HG03135 (cell line): ENCODE data around the gene FAM151A.

ENCODE experiments used
- ATAC-seq: cut with Tn5 transposase; IDR thresholded peaks from one replicate; pipeline ENCODE4 v1.9.1; 2021; ENCODE audit warnings: mild to moderate bottlenecking, moderate library complexity; ENCODE audit not compliant: unreplicated experiment

FAM151A gene

GRCh38 chr1:54581621-54582035, 41.7 kb downstream of the FAM151A start:
- ATAC-seq, result no peak

DNA sequence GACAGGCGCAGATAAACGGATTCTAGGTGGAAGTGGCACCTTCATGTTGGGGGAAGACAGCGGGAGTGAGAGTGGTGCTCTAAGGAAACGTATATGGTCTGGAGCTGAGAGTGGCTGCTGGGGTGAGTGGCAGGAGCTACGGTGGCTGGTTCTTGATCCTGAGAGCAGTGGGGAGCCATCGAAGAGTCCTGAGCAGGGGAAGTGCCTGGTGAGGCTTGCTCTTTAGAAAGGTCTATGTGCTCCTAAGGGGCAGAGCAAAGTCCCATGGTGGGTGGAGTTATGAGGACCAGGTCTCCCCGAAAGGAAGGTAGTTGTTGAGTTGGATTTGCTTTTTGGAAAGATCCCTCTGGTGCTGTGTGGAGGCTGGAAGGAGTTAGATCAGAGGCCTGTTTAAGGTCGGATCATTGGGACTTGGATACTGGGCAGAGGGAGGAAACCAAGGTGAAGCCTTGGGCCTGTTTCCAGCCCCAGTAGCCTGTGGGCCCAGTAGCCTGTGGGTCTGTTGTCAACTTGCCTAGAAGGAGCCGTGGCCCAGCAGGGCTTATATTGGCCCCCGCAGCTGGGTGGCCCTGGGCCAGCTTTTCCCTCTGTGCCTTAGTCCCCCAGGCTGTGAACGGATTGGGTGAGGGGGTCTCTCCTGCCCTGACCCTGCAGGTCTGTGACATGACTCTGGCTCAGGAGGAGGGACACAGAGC, 42.3 kb downstream of the FAM151A start:
- no peak for ATAC-seq

GRCh38 chr1:54579337-54579781, 44.0 kb downstream of the FAM151A start:
- ATAC-seq, result no peak

- no peak for ATAC-seq
Observed at GRCh38 chr1:54577612-54578011, 45.7 kb downstream of the FAM151A start.

- ATAC-seq, result no peak
Observed at GRCh38 chr1:54575605-54576290, 47.6 kb downstream of the FAM151A start.

- no peak for ATAC-seq
Observed at GRCh38 chr1:54575161-54575560, 48.2 kb downstream of the FAM151A start.

DNA sequence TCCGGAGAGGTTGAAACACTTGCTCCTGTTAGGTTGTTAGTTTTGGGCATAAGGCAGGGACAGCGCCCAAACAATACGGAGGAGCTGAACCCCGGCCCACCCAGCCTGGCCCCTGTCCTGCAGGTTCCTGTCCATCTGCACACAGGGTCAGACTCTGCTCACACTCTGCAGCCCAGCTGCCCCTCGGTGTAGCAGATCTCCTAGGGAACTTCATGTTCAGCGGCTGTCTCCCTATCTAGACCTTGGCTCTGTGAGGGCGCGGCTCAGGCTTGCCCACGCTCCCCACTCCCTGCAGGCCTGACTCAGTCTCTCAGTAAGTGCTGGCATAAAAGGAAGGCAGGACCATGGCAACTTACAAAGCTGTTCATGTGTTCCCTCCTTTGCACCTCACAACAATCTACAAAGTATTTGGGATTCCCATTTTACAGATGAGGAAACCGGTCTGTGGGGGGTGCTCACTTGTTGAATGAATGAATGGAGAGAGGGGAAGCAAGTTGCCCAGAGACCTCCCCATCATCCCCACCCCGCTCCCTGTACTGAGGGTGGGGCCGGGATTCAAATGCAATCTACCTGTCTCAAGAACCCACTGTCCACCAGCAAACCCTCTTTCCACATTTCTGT, 49.1 kb downstream of the FAM151A start:
- no peak for ATAC-seq

DNA sequence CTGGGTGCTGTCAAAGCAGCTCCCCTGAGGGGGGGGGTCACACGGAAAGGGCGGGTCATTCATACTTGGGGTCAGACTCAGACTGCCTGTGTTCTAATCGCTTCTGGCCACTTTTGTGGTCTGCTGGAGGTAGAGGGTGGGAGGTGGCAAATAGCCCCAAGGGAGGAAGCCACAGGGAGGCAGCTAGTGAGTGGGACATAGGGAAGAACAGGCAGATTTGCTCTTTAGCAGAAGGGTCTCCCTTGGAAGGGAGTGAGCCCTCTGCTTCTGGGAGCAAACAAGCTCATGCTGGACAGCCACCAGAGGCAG, 50.8 kb downstream of the FAM151A start:
- no peak for ATAC-seq

- ATAC-seq, result no peak
Observed at GRCh38 chr1:54571803-54572541, 51.4 kb downstream of the FAM151A start.

DNA sequence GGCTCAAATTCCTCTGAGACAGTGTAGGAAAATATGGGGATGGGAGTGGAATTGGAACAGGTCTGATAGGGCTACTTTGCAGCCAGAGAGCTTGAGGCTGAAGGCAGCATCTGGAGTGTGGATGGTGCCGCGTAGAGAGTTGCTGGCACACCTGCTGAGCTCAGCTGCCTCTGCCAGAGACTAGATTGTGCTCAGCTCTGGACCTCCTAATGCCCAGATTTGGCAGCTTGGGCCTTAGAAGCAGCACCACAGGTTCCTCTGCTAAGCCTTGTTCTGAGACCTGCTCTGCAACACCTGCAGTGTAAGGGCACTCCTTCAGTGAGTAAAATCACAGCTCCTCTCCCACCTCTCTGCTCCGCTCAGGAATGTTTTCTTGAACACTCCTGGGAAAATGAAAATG, 52.0 kb downstream of the FAM151A start:
- no peak for ATAC-seq

- ATAC-seq, result no peak
Observed at GRCh38 chr1:54570161-54570560, 53.2 kb downstream of the FAM151A start.

DNA sequence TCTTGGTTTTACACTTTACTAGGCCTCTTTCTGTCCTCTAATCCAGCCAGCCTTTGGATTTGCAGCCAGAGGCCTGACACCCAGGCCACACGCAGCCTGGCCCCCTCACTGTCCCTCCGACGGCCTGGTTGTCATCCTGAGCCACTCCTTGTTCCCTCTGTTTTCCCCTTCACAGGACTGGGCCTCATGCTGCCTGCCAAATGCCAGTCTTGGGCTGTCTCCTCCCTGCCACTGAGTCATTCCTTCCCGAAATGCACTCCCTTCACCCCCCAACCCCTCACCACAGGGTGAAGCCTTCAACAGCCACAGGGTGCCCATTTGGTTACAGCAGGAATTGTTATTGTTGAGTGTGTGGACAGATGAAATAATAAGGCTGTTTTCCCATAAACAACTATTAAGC, 54.0 kb downstream of the FAM151A start:
- ATAC-seq, result no peak

- ATAC-seq, result no peak
Observed at GRCh38 chr1:54567961-54568360, 55.4 kb downstream of the FAM151A start.

- no peak for ATAC-seq
Observed at GRCh38 chr1:54566438-54567141, 56.7 kb downstream of the FAM151A start.

DNA sequence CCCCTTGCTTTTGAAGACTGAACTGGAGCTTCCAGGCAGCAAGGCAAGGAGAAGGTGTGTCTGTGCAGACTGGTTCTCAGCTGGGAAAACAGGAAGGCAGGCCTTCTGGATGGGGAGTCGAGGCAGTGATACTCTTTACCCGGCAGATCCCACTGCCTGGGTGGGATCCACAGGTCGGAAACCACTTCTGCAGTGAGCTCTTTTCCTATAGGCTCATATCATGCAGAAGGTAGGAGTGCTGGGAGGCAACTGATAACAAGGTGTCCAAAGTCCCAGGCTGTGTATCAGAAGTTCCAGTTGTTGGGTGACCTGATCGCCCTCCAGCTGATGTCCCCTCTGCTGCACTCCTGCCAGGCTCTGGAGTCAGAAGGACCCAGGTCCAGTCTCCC, 58.2 kb downstream of the FAM151A start:
- ATAC-seq, result no peak

DNA sequence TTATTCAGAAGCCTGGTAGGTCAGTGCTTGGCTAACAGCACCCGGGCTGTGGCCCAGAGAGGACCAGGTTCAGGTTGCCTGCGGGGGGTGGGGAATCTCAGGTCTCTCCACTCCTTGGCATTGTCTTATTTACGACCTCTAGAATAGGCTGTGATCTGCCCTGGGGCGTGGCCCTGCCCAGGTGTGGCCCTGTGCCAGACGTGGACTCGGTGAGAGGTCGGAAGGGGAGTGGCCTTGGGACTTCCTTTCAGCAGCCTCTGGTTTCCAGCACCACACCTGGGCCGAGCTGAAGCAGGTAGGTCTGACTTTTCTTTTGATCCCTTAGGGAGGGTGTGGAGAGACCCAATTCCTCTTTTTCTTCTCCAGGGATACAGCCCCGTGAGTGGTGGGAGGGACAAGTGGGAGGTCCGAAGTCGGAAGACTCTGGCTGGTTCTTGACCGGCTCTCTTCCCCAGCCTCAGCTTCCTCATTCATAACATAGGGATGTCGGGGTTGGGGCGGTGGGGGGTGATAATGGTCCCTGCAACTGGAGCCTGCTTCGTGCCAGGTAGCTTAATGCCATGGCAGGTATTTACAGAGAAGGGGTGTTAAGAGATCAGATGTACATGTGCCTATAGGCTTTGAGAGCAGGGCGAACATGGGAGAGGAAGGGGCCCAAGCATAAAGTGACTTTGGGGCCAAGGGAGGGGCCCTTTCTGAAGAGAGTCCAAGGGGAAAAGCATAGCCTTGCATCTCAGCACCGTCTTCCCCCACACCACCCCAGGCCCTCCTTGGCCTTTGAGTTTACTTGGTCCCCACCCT, 58.8 kb downstream of the FAM151A start:
- ATAC-seq, result no peak

DNA sequence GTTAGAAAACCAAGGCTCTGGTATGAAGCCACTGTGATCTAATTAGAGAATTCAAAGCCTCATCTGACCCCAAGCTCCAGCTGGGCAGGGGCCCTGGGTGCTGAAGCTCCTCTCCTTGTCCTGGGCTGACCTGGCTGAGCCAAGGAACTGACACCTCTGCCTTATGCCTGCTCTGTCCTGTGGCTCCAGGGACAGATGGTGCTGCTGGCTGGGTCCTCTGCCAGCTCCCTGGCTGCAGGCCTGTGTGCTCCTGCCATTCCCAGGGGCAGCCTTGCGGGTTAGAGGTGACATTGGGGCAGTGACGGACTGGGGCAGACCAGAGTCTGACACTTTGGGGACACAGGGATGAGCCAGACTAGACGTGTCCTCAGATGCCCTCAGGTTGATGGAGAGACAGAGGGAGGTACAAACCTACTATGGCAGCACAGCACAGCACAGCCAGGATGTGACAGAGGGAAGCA, 63.5 kb downstream of the FAM151A start:
- ATAC-seq, result no peak
